ENCODE results near the gene SLC27A1. TPM values are rescaled to one million over a fixed set of nuclear protein-coding genes. Genes with fewer than 3 reads are reported as not detected.

The SLC27A1 gene
- total and polyA plus RNA-seq, 9 of the 15 experiments (the other 6 are each of a cell fraction or from before 2014, with no cell fraction given): 0.06 to 3.0 (median 1.1) TPM

- 50% methylated on average over 5 of the region's 5 CpGs for WGBS (ENCODE audit: insufficient coverage, low coverage, missing lambda C conversion rate)
- DNase-seq (ENCODE audit: extremely low read depth in 1 of 4, low spot score in 3 of 4) (peak in 1 of 4 experiments; percentile 42), FAIRE-seq (no peak), ATAC-seq (peak; percentile 71)
- H4K20me1 ChIP-seq (replicated peaks; ENCODE audit: control insufficient read depth, insufficient read depth, low read length): no peaks in the 10 kb centered on the region
- H3K27ac ChIP-seq (ENCODE audit: extremely low read depth, low read depth, low read length): no peak overlapping the region
- no peak overlapping the region for H3K4me3 ChIP-seq
- POLR2A ChIA-PET: interaction anchor here (0.8 kb wide), 1 partner anchor 55 kb away, joined by 3 read pairs; no protein-coding TSS in a partner anchor
- CTCF ChIA-PET (ENCODE audit: low intra/inter-chr PET ratio): no interaction called here
- H3K9ac ChIP-seq (ENCODE audit: insufficient read depth in 1 of 2, low read depth in 2 of 2, low read length in 2 of 2): no peak overlapping the region
- intact Hi-C loops (cut with micrococcal nuclease): no loop called here
- peaks cover 5% of the 10 kb centered on the region for H3K9me1 ChIP-seq (ENCODE audit: control insufficient read depth, insufficient read depth, low read length)
- H3K36me3 ChIP-seq (ENCODE audit: control insufficient read depth, insufficient read depth, low read length): no peaks in the 10 kb centered on the region
- in situ Hi-C loops (cut with MboI): no loop called here
- H3K9me3 ChIP-seq (replicated peaks; ENCODE audit: control insufficient read depth, insufficient read depth, low read depth, low read length): no peaks in the 10 kb centered on the region
- H3K79me2 ChIP-seq (ENCODE audit: control insufficient read depth, insufficient read depth, low read length): no peaks in the 10 kb centered on the region
- H3K4me2 ChIP-seq (ENCODE audit: insufficient read depth, low read length): no peak overlapping the region
- no peaks in the 10 kb centered on the region for H3K27me3 ChIP-seq (ENCODE audit: control insufficient read depth in 2 of 2, insufficient read depth in 2 of 2, low read length in 2 of 2)
- H2AFZ ChIP-seq (ENCODE audit: low read depth, low read length): no peak overlapping the region
- BruUV-seq (replicated peaks): no TSS peak
- H3K4me1 ChIP-seq (replicated peaks in 1 of 2; ENCODE audit: control insufficient read depth in 2 of 2, insufficient read depth in 2 of 2, low read length in 2 of 2): peaks cover 14 to 17% of the 10 kb centered on the region in 2 experiments
- 0 out of 2 replicates have a peak, but pooled peaks have one; percentile 18 for TF ChIP-seq SMARCA5 (IDR thresholded peaks at IDR 0.05)
- TF ChIP-seq ZBTB17 (CRISPR knock-in tag; IDR thresholded peaks at IDR 0.05): peak; percentile 97
- peak; percentile 88 for TF ChIP-seq HLTF (IDR thresholded peaks at IDR 0.05)
- peak; percentile 77; the same call in 1 of the 2 replicates for TF ChIP-seq TRIM28 (IDR thresholded peaks at IDR 0.05)
- TF ChIP-seq ZNF23 (CRISPR knock-in tag; IDR thresholded peaks at IDR 0.05): peak; percentile 100
- TF ChIP-seq RBM25 (IDR thresholded peaks at IDR 0.05; ENCODE audit: low read depth, low read length, severe bottlenecking): peak; percentile 50
- TF ChIP-seq CBX3 (IDR thresholded peaks at IDR 0.05; ENCODE audit: borderline replicate concordance in 1 of 2, low read length in 2 of 2): peak in 1 of 2 experiments; percentile 83; a peak in 1 of 3 replicates
- no peak for TF ChIP-seq NFE2L1 (tag; IDR thresholded peaks at IDR 0.05; ENCODE audit: borderline replicate concordance, low read depth)
- no peak for TF ChIP-seq POLR2H (tag; IDR thresholded peaks at IDR 0.05; ENCODE audit: low read depth)
- peak; percentile 68 for TF ChIP-seq REST (IDR thresholded peaks at IDR 0.05; ENCODE audit: borderline replicate concordance)
- TF ChIP-seq REST (CRISPR knock-in tag; IDR thresholded peaks at IDR 0.05; ENCODE audit: low read depth): no peak
- TF ChIP-seq MXI1 (IDR thresholded peaks at IDR 0.05; ENCODE audit: low read depth, low read length): no peak
- TF ChIP-seq MLLT1 (IDR thresholded peaks at IDR 0.05): peak in 1 of 2 experiments; percentile 98; a peak in 2 of 4 replicates
These were observed 78.9 kb downstream of the SLC27A1 start for GRCh38 chr19:17549085-17549740.
